ENCODE results near the gene SNAPIN. TPM values are rescaled to one million over a fixed set of nuclear protein-coding genes. Genes with fewer than 3 reads are reported as not detected.

Gene SNAPIN
- total and polyA plus RNA-seq, 9 of the 15 experiments (the other 6 are each of a cell fraction or from before 2014, with no cell fraction given) = 11.2 to 43.9 (median 32.3) TPM

GRCh38 chr1:153663211-153663610 lies 4.7 kb downstream of the SNAPIN start (continued):
- TF ChIP-seq SNAPC5 (CRISPR knock-in tag; IDR thresholded peaks at IDR 0.05) (no peak), GTF2B (IDR thresholded peaks at IDR 0.05; ENCODE audit: extremely low read depth, insufficient read length) (no peak), ZBTB9 (CRISPR knock-in tag; IDR thresholded peaks at IDR 0.05) (no peak), ZBTB33 (CRISPR knock-in tag; IDR thresholded peaks at IDR 0.05) (0 out of 2 replicates have a peak, but pooled peaks have one; percentile 50), CEBPG (CRISPR knock-in tag; IDR thresholded peaks at IDR 0.05) (no peak), CEBPG (tag; conservative IDR thresholded peaks at IDR 0.05 in 1 of 2, IDR thresholded peaks at IDR 0.05 in 1 of 2) (0 out of 4 replicates have a peak, but pooled peaks of 1 of the 2 experiments have one; percentile 36), SREBF2 (CRISPR knock-in tag; IDR thresholded peaks at IDR 0.05) (no peak), POLR2AphosphoS5 (IDR thresholded peaks at IDR 0.05; ENCODE audit: control insufficient read depth, insufficient read depth, low read depth, low read length) (no peak), HDAC6 (IDR thresholded peaks at IDR 0.05; ENCODE audit: low read depth, low read length) (no peak), RCOR1 (IDR thresholded peaks at IDR 0.05; ENCODE audit: borderline replicate concordance in 1 of 2, low read depth in 2 of 2, low read length in 2 of 2) (no peak), PHF21A (IDR thresholded peaks at IDR 0.05; ENCODE audit: borderline replicate concordance, low read depth) (no peak), CEBPB (tag; IDR thresholded peaks at IDR 0.05) (peak; percentile 56), GABPA (tag; conservative IDR thresholded peaks at IDR 0.05; ENCODE audit: low read depth) (no peak)

Data from K562 (cell line).